WTC11 (cell line): ENCODE measurements around the gene KCNJ1. TPM values are rescaled to one million over a fixed set of nuclear protein-coding genes. Genes with fewer than 3 reads are reported as not detected.

Experiments
- ATAC-seq: fragments of 200-7000 bp; cut with Tn5 transposase; 2 replicates; pipeline ENCODE4 v1.10.0; 2021; ENCODE audit warnings: mild to moderate bottlenecking, moderate library complexity
- CTCF ChIA-PET: fragments of 300-600 bp; sonication (Branson Sonifier 250); formaldehyde crosslinking; loops from one replicate; lab custom pipeline; 2021; ENCODE audit warnings: antibody characterized with exemption; lab: Charles Lee
- POLR2A ChIA-PET: fragments of 350-600 bp; sonication (Branson Sonifier 250); formaldehyde crosslinking; loops from one replicate; lab custom pipeline; 2021; ENCODE audit warnings: antibody characterized with exemption; lab: Charles Lee
- DNase-seq: peaks from one replicate; pipeline ENCODE4 v3.0.0; 2021; ENCODE audit warnings: low spot score
- H3K27ac Mint-ChIP-seq: 2 replicates; pipeline ENCODE4 v1.8.0; 2021; ENCODE audit warnings: mixed read lengths
- H3K27me3 Mint-ChIP-seq: 2 replicates; pipeline ENCODE4 v1.8.0; 2021; ENCODE audit warnings: low read depth, mild to moderate bottlenecking, moderate library complexity, mixed read lengths
- H3K36me3 Mint-ChIP-seq: 2 replicates; pipeline ENCODE4 v1.8.0; 2021; ENCODE audit warnings: mixed read lengths
- H3K4me1 Mint-ChIP-seq: 2 replicates; pipeline ENCODE4 v1.8.0; 2022; ENCODE audit warnings: mixed read lengths
- H3K4me3 Mint-ChIP-seq: 2 replicates; pipeline ENCODE4 v1.8.0; 2021; ENCODE audit warnings: mild to moderate bottlenecking, moderate library complexity, mixed read lengths
- H3K9me3 Mint-ChIP-seq: 2 replicates; pipeline ENCODE4 v1.8.0; 2021; ENCODE audit warnings: mixed read lengths
- ARID4B ChIP-seq: sonication (generic); formaldehyde crosslinking; IDR thresholded peaks from 2 replicates; pipeline ENCODE4 v1.8.0; 2023; ENCODE audit warnings: missing genetic modification reagents, mild to moderate bottlenecking, borderline replicate concordance
- E2F1 ChIP-seq: sonication (generic); formaldehyde crosslinking; IDR thresholded peaks from 2 replicates; pipeline ENCODE4 v1.8.0; 2022; ENCODE audit warnings: mild to moderate bottlenecking, missing genetic modification reagents
- FOXJ3 ChIP-seq: sonication (generic); formaldehyde crosslinking; IDR thresholded peaks from 2 replicates; pipeline ENCODE4 v1.9.0; 2021; ENCODE audit warnings: missing genetic modification reagents, mild to moderate bottlenecking, borderline replicate concordance
- GTF2I ChIP-seq: fragments of 250-450 bp; sonication (Bioruptor Pico); conservative IDR thresholded peaks from 2 replicates; pipeline ENCODE4 v1.4.0; 2021; ENCODE audit warnings: mild to moderate bottlenecking
- HMGA2 ChIP-seq: fragments of 250-450 bp; sonication (Bioruptor Pico); IDR thresholded peaks from 2 replicates; pipeline ENCODE4 v1.4.0; 2021; ENCODE audit warnings: mild to moderate bottlenecking, moderate library complexity
- IRF2 ChIP-seq: sonication (generic); formaldehyde crosslinking; IDR thresholded peaks from 2 replicates; pipeline ENCODE4 v1.8.0; 2022; ENCODE audit warnings: low read depth, missing genetic modification reagents, borderline replicate concordance
- JUN ChIP-seq: sonication (generic); formaldehyde crosslinking; IDR thresholded peaks from 2 replicates; pipeline ENCODE4 v1.8.0; 2023; ENCODE audit warnings: mild to moderate bottlenecking, missing genetic modification reagents
- NR2C2 ChIP-seq: sonication (generic); formaldehyde crosslinking; IDR thresholded peaks from 2 replicates; pipeline ENCODE4 v1.8.0; 2022; ENCODE audit warnings: mild to moderate bottlenecking, missing genetic modification reagents
- PRDM15 ChIP-seq: sonication (generic); formaldehyde crosslinking; IDR thresholded peaks from 2 replicates; pipeline ENCODE4 v1.8.0; 2022; ENCODE audit warnings: missing genetic modification reagents
- RELA ChIP-seq: sonication (generic); formaldehyde crosslinking; IDR thresholded peaks from 2 replicates; pipeline ENCODE4 v1.8.1; 2022; ENCODE audit warnings: missing genetic modification reagents, mild to moderate bottlenecking, borderline replicate concordance
- SMAD3 ChIP-seq: sonication (generic); formaldehyde crosslinking; IDR thresholded peaks from 2 replicates; pipeline ENCODE4 v1.8.0; 2022; ENCODE audit warnings: missing genetic modification reagents, mild to moderate bottlenecking, borderline replicate concordance
- SOX15 ChIP-seq: fragments of 250-450 bp; sonication (Bioruptor Pico); IDR thresholded peaks from 2 replicates; pipeline ENCODE4 v1.9.0; 2021; ENCODE audit warnings: mild to moderate bottlenecking
- ZBTB21 ChIP-seq: sonication (generic); formaldehyde crosslinking; IDR thresholded peaks from 2 replicates; pipeline ENCODE4 v1.8.1; 2023; ENCODE audit warnings: mild to moderate bottlenecking, missing genetic modification reagents, borderline replicate concordance
- ZNF232 ChIP-seq: sonication (generic); formaldehyde crosslinking; IDR thresholded peaks from 2 replicates; pipeline ENCODE4 v1.8.0; 2022; ENCODE audit warnings: mild to moderate bottlenecking, missing genetic modification reagents
- ZNF396 ChIP-seq: fragments of 250-450 bp; sonication (Bioruptor Pico); IDR thresholded peaks from 2 replicates; pipeline ENCODE4 v1.8.0; 2021; ENCODE audit warnings: mild to moderate bottlenecking, moderate library complexity, borderline replicate concordance
- ZNF671 ChIP-seq: fragments of 250-450 bp; sonication (Bioruptor Pico); IDR thresholded peaks from 2 replicates; pipeline ENCODE4 v1.8.0; 2021; ENCODE audit warnings: mild to moderate bottlenecking
- total RNA-seq: library from RNA; stranded (reverse); gene quantifications from 3 replicates; pipeline ENCODE4 v1.2.3, GENCODE V29; 2021

The KCNJ1 gene
- total RNA-seq, 1 experiment from 2014 or later = 0.24 TPM

GRCh38 chr11:128862908-128863660, 4.0 kb downstream of the KCNJ1 start:
- POLR2A ChIA-PET = no interaction called here
- Mint-ChIP-seq H3K9me3 (peaks cover 3% of the 10 kb centered on the region; the same call in 1 of the 2 replicates), H3K27me3 (peaks cover 15% of the 10 kb centered on the region), H3K4me1 (peaks cover 22% of the 10 kb centered on the region), H3K27ac (no peak overlapping the region), H3K4me3 (no peak overlapping the region), H3K36me3 (no peaks in the 10 kb centered on the region)
- CTCF ChIA-PET = no interaction called here
- DNase-seq (no peak), ATAC-seq (no peak)
- TF ChIP-seq ZNF232 (CRISPR knock-in tag) = no peak
- TF ChIP-seq ARID4B (CRISPR knock-in tag) = no peak
- TF ChIP-seq SOX15 (CRISPR knock-in tag) = no peak
- no peak for TF ChIP-seq RELA (CRISPR knock-in tag)
- TF ChIP-seq NR2C2 = no peak
- TF ChIP-seq ZBTB21 (CRISPR knock-in tag) = no peak
- TF ChIP-seq GTF2I (CRISPR knock-in tag) = no peak
- no peak for TF ChIP-seq PRDM15 (CRISPR knock-in tag)
- no peak for TF ChIP-seq JUN (CRISPR knock-in tag)

GRCh38 chr11:128862406-128862805, 4.7 kb downstream of the KCNJ1 start:
- no peak overlapping the region for H3K4me3 Mint-ChIP-seq
- H3K4me1 Mint-ChIP-seq = peaks cover 22% of the 10 kb centered on the region
- no peaks in the 10 kb centered on the region for H3K36me3 Mint-ChIP-seq
- H3K27ac Mint-ChIP-seq = no peak overlapping the region
- peaks cover 15% of the 10 kb centered on the region for H3K27me3 Mint-ChIP-seq
- DNase-seq = no peak
- ChIA-PET CTCF (interaction anchor here (1.5 kb wide), 1 partner anchor 60 kb away, joined by 3 read pairs; no protein-coding TSS in a partner anchor), POLR2A (no interaction called here)
- ATAC-seq = no peak
- TF ChIP-seq ZNF396 (no peak), SMAD3 (CRISPR knock-in tag) (no peak), ZNF671 (CRISPR knock-in tag) (no peak), E2F1 (CRISPR knock-in tag) (no peak), IRF2 (no peak), HMGA2 (CRISPR knock-in tag) (no peak), FOXJ3 (CRISPR knock-in tag) (no peak)
- H3K9me3 Mint-ChIP-seq = peaks cover 3% of the 10 kb centered on the region; the same call in 1 of the 2 replicates
